GM19455 (cell line): ENCODE results near the gene PFKP.

Source experiments
- ATAC-seq: cut with Tn5 transposase; IDR thresholded peaks from one replicate; pipeline ENCODE4 v1.9.1; 2021; ENCODE audit not compliant: unreplicated experiment

Gene PFKP

DNA sequence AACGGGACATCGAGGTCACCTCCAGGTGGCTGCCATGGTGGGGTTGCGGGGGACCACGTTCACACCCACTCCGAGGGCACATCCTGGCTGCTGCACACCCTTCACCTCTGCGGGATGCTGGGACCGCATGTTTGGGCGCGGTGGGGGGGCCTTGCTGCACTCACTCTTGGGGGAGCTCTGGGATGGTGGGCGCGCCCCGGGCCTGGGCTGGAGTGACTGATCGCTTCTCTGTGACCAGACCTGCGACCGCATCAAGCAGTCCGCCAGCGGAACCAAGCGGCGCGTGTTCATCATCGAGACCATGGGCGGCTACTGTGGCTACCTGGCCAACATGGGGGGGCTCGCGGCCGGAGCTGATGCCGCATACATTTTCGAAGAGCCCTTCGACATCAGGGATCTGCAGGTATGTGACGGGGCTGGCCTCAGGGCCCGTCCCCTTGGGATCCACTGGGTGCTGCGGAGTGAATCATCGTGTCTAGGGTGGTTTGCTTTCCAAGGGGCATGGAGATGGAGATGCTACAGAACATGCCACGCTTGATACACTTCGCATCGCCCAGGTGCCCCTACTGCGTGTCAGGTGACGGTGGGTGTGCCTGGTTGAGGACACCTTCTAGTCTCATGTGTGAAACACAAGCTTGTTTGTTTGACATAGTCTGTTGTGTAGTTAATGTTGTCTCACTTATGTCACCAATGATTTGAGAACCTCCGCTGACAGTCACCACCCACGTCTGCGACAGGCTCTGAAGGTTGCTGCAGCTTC, 62.4 kb downstream of the PFKP start:
- ATAC-seq, result no peak

DNA sequence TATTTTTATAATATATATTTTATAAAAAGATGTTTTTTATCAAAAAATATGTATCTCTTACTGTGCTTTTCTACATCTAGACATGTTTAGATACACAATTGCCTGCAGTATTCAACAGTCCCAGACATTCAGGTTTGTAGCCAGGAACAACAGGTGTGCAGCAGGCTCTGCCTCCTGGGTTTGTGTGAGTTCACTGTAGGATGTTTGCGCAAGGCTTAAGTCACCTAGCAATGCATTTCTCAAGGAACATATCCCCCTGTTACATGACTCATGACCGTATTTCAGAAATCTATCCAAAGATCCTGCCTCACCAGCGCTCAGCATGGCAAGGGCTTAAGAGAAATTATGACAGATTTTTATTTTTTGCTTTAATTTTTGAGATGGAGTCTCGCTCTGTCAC, 63.8 kb downstream of the PFKP start:
- no peak for ATAC-seq

DNA sequence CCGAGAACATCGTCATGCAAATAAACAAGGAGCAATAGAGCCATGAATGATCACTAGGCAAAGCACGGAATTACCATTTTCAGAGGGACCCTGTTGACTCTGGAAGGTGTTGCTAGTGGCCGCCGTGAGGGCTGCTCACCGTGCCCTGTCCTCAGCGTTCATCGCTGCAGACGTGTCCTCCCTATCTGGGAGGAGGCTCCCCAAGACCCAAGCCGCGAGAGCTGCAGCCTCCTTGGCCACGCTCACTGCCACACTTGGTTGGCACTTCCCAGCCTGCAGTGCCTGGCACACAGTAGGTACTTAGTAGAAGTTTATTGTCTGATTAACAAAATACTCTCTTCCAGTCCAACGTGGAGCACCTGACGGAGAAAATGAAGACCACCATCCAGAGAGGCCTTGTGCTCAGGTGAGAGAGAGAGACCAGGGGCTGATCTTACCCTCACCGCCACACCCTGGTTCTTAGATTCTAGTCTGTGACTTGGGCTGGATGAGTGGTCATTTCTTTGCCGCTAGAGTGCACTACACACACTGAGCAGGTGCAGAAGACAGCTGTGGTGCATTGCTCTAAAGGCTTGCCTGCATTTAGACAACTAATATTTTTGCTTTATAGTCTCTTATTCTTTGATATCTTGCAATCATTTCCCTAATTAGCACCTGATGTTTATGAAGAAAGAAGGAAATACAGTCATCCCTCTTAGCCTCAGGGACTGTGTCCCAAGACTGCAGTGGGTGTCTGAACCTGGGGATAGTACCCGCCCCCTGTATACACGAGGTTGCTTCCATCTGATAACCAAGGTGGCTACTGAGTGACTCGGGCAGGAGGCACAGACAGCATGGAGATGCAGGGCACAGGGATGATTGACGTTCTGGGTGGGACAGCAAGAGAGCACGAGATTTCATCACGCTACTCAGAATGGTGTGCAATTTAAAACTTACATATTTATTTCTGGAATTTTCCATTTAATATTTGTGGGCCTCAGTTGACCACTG, 65.0 kb downstream of the PFKP start:
- ATAC-seq, result no peak

DNA sequence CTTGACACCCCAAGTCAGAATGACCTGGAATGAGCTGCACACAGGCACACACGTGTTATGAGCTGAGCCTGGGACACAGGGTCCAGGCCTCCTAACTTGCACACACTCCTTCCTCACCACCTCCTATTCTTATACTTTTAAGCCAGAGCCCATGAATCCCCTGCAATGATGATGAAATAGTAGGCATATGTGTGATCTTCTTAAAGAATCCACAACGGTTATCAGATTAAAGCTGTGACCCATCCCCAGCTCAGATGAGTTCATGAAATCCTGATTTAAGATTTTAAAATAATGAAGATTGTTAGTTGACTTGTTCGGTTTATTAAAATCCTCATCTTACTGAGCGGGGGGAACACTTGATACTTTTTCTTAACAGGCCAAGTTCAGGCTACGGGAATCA, 66.6 kb downstream of the PFKP start:
- no peak for ATAC-seq

- ATAC-seq, result no peak
Measured at GRCh38 chr10:3135006-3135405, 67.7 kb downstream of the PFKP start.

DNA sequence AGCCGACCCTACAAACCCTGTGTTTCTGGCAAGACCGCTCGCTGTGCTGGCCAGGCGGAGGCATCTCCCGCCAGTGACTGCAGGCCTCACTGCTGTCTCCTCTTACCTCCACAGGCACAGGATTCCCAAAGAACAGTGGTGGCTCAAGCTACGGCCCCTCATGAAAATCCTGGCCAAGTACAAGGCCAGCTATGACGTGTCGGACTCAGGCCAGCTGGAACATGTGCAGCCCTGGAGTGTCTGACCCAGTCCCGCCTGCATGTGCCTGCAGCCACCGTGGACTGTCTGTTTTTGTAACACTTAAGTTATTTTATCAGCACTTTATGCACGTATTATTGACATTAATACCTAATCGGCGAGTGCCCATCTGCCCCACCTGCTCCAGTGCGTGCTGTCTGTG, 69.0 kb downstream of the PFKP start:
- ATAC-seq, result no peak

DNA sequence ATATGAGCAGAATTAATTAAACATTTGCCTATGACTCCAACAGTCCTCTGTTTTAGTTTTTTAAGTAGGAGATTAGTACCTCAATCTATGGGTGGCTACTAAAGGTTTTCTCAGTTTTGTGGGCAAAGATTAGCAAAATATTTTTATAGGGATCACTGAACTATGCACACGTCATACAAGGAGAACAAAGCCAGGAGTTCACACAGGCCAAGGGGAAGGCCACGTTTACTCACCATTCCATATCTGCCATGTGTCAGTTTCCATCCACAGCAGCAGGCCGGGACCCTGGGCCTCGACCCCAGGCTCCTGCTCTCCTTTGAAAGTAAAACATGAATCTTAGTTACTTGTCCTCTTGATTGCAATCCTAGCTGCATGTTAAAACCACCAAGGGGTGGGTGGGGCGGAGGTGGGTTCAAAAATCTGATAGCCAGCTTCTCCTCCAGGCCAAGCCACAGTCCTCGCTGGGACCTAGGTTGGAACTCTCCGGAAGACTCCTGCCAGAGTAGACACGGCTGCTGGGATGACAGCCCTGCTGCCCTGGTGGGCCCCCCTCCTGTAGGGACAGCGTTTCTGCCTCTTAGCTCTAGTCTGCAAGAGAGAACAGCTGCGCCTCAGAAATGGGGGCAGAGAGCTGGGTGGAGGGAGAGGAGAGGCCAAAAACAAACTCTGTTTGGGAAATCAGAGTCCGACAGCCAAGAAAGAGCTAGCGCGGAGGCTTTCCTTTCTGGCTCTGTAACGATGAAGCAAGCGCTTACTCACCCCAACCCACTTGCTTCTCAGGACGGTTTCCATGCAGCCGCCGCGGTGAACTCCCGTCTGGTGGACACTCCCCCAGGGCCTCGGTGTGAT, 69.6 kb downstream of the PFKP start:
- no peak for ATAC-seq

DNA sequence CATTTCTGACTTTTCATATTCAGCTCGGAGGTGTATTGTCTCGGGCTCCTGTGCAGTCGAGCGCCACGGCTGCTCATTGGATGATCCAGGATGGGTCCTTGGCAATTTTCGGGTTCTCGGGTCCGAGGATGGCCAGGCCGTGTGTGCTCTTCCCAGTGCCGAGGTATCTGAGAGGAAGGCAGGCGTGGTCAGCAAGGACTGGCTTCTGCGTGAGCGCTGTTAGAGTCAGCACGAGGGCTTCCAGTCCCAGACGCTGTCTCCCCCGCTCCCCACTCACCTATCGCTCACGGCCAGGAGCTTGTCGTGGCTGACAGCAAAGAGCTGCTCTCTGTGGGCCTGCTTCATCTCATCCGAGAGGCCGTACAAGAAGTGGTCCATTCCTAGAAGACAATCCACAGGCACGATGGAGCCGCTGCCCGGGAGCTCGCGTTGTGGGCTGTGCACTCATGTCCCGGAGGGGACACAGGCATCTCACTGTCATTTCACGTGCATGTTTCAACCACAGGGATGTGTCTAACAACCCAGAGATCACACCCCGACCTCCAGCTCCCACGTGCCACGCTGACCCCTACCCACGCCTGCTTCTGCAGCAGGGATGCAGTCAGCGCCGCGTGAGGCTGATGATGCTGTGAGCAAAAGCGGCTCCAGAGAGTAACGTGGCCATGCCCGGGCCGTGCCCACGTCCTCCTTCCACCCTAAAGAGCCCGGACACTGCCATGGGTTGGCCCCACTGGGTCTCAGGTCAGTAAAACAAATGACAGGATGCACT, 70.8 kb downstream of the PFKP start:
- ATAC-seq, result no peak

DNA sequence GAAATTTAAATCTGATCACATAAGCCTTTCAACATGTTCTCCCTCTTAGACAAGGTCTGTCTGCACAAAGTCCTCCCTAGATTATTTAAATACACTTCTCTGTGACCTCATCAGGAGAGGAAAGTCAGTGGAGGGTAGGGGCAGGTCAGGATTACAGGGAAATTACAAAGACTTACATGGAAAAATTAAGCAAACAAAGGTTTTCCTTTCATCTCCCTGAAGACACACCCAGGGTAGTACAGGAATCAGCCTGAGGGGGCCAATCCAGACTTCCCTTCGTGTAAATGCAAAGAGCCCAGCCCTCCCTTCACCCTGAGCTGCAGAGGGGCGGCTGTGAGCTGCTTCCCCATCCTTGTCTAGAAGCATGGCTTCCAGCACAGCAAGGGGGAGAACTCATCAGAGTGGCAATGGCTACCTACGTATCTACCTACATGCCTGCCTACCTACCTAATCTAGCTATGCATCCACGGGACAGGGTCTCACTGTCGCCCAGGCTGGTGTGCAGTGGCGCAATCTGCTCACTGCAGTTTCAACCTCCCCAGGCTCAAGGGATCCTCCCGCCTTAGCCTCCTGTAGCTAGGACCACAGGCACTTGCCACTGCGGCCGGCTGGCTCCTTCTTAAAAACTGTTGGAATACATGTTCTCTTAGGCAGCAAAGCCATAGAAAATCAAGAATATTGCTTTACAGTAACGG, 72.0 kb downstream of the PFKP start:
- no peak for ATAC-seq

- no peak for ATAC-seq
Measured at GRCh38 chr10:3140280-3140679, 72.9 kb downstream of the PFKP start.

- ATAC-seq, result no peak
Measured at GRCh38 chr10:3141351-3142005, 74.1 kb downstream of the PFKP start.

DNA sequence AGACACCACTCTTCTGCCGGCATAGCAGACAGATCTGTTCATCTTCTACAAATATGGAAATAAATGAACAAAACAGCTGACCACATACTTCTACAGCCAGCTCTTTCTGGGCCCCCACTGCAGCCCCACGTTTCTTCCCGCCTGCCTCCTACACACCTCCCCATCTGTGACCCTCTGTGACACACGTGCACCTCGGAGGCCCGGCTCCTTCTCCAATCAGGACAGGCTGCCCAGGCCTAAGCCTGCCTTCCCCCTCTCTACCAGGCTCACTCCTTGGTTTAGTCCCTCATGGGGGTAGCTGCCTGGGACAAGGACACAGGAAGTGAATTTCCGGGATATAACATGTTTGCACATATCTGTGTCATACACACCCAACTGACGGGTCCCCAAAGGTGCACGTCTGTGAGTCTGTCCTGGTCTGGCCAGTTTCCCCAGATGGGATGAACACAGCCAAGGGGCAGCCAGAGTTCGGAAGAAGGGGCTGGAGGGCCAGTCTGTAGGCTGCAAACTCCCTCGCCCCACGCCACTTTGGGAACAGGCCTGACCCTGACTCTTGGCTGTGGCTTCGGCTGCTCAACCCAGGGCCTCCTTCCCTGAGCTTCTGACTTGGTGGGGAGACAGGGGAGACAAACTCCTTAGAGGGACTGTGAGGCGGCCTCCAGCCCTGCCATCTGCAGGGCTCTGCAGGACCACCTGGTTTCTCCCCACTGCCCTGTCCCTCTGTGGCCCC, 75.0 kb downstream of the PFKP start:
- no peak for ATAC-seq

DNA sequence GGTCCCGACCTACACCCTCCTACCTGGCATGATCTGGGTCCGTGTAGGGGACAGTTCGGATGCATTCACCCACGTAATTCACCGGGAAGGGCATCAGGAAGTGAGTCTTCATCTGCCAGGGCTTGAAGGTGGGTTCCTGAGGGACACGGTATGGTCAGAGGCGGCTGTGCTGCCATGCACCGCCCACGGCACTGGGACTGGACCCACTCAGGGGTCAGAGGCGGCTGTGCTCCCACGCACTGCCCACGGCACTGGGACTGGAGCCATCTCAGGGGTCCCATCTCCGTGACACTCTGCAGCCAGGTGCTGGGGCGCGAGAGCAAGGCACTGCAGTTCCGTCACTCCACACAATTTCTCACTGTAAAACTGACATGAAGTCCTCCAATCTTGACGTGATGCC, 76.0 kb downstream of the PFKP start:
- no peak for ATAC-seq

GRCh38 chr10:3143791-3144434, 76.6 kb downstream of the PFKP start:
- ATAC-seq, result no peak

DNA sequence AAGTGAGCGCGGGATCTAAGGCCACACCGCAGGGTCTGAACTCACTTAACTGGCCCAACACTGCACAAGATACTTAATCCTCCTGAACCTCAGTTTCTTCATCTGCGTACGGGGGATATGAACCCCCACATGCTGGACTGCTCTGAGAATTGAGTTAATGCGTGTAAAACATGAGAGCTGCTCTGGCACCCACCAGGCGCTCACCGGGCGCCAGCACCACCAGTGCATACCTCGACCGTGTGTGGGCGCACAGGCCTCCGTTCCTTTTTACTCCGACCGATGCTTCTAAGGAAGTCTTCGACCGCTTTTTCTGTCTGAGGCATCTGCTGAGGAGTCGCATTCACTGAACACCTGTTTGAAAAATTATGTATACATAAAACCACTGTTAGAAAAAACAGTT, 78.0 kb downstream of the PFKP start:
- no peak for ATAC-seq

DNA sequence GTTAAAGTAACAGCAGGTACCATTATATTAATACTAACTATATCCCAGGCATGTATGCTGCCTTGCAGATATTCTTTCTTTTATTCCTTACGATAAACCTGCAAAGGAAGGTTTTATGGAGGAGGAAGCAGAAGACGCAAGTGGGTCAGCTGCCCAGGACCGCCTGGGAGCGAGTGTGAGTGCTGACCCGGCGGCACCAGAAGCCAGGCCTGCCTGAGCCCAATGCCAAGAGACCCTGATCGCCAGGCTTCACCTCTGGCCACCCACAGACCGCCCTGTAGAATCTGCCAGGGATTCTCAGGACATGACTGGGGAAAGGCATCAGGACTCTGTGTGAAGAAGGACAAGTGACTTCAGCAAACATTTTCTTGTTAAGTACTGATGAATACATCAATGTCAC, 78.9 kb downstream of the PFKP start:
- no peak for ATAC-seq

- ATAC-seq, result no peak
Measured at GRCh38 chr10:3147117-3147820, 79.9 kb downstream of the PFKP start.

GRCh38 chr10:3148041-3148440, 80.7 kb downstream of the PFKP start:
- ATAC-seq, result no peak
